Mesodermal cell (in vitro differentiated cells): ENCODE measurements around the gene SLC23A3.
"Not testable (repeated sequence)": the region's sequence is repeated elsewhere in the genome, so short reads cannot be mapped to it uniquely, and the experiment has no call there.

ENCODE experiments used
- H3K27ac ChIP-seq: 2 replicates; pipeline ENCODE4 v1.7.0; 2013; ENCODE audit warnings: mild to moderate bottlenecking, low read depth, low read length, moderate library complexity; ENCODE audit not compliant: severe bottlenecking
- H3K36me3 ChIP-seq: 2 replicates; pipeline ENCODE4 v1.7.1; 2013; ENCODE audit warnings: mild to moderate bottlenecking, low read length, moderate library complexity; ENCODE audit not compliant: control insufficient read depth, insufficient read depth
- H3K4me1 ChIP-seq: one replicate; pipeline ENCODE4 v1.7.1; 2013; ENCODE audit warnings: mild to moderate bottlenecking, low read length; ENCODE audit not compliant: insufficient read depth, control insufficient read depth, poor library complexity, severe bottlenecking
- H3K4me3 ChIP-seq: 2 replicates; pipeline ENCODE4 v1.7.0; 2013; ENCODE audit warnings: low read length, control low read depth, mild to moderate bottlenecking; ENCODE audit not compliant: insufficient read depth, poor library complexity, severe bottlenecking; ENCODE audit errors: extremely low read depth
- H3K9me3 ChIP-seq: 2 replicates; pipeline ENCODE4 v1.7.1; 2013; ENCODE audit warnings: mild to moderate bottlenecking, low read length, moderate library complexity; ENCODE audit not compliant: control insufficient read depth
- whole genome bisulfite sequencing, 2 experiments: methylation state at CpG; one replicate each; pipeline ENCODE4 v1.1.5; 2013; ENCODE audit warnings: missing lambda C conversion rate in 2 of 2; ENCODE audit not compliant: insufficient coverage in 2 of 2; 5-methylcytosine and 5-hydroxymethylcytosine counted together

The SLC23A3 gene

GRCh38 chr2:219210196-219210885 lies 40.5 kb upstream of the SLC23A3 start:
- no peak overlapping the region for H3K4me3 ChIP-seq
- H3K9me3 ChIP-seq: no peaks in the 10 kb centered on the region
- H3K4me1 ChIP-seq: peaks cover 7% of the 10 kb centered on the region
- H3K27ac ChIP-seq: no peak overlapping the region
- H3K36me3 ChIP-seq: peaks cover 59% of the 10 kb centered on the region
- 97 to 98% methylated on average over 14 to 24 of the region's 24 CpGs for WGBS, 2 experiments

GRCh38 chr2:219209236-219210195 lies 39.7 kb upstream of the SLC23A3 start:
- H3K27ac ChIP-seq: no peak overlapping the region
- H3K4me1 ChIP-seq: peaks cover 7% of the 10 kb centered on the region
- no peak overlapping the region for H3K4me3 ChIP-seq
- no peaks in the 10 kb centered on the region for H3K9me3 ChIP-seq
- 91 to 96% methylated on average over 11 of the region's 18 CpGs for WGBS, 2 experiments
- peaks cover 52% of the 10 kb centered on the region for H3K36me3 ChIP-seq

- Histone ChIP-seq H3K9me3 (no peaks in the 10 kb centered on the region), H3K27ac (no peak overlapping the region), H3K4me1 (peaks cover 7% of the 10 kb centered on the region), H3K36me3 (peaks cover 38% of the 10 kb centered on the region), H3K4me3 (no peak overlapping the region)
- WGBS, 2 experiments: 90 to 97% methylated on average over 12 to 13 of the region's 17 CpGs
Observed at GRCh38 chr2:219207884-219208740, 38.3 kb upstream of the SLC23A3 start.

GRCh38 chr2:219207134-219207883 lies 37.5 kb upstream of the SLC23A3 start:
- no peaks in the 10 kb centered on the region for H3K9me3 ChIP-seq
- peaks cover 7% of the 10 kb centered on the region for H3K4me1 ChIP-seq
- H3K27ac ChIP-seq: no peak overlapping the region
- peaks cover 30% of the 10 kb centered on the region for H3K36me3 ChIP-seq
- WGBS, 2 experiments: 39 to 48% methylated on average over 13 to 16 of the region's 22 CpGs
- peak overlapping the region; percentile 58 for H3K4me3 ChIP-seq

GRCh38 chr2:219206328-219207133 lies 36.7 kb upstream of the SLC23A3 start, which contains the start of gene ZFAND2B:
Gene ZFAND2B, plus strand, starts transcription at chr2:219206782. Its CDS starts 206 bp downstream, at chr2:219206988.
- Histone ChIP-seq H3K9me3 (no peaks in the 10 kb centered on the region), H3K36me3 (peaks cover 26% of the 10 kb centered on the region), H3K4me3 (peak within 1 kb of the TSS; percentile 58), H3K27ac (peak within 1 kb of the TSS; percentile 84), H3K4me1 (peaks cover 7% of the 10 kb centered on the region)
- 1% methylated on average over 42 to 52 of the region's 76 CpGs for WGBS, 2 experiments

- Histone ChIP-seq H3K36me3 (peaks cover 23% of the 10 kb centered on the region), H3K4me3 (peak overlapping the region; percentile 58), H3K9me3 (no peaks in the 10 kb centered on the region), H3K27ac (peak overlapping the region; percentile 84), H3K4me1 (peaks cover 7% of the 10 kb centered on the region)
- 32 to 36% methylated on average over 6 of the region's 7 CpGs for WGBS, 2 experiments
Observed at GRCh38 chr2:219205981-219206327, 36.1 kb upstream of the SLC23A3 start.

- Histone ChIP-seq H3K4me3 (no peak overlapping the region), H3K9me3 (no peaks in the 10 kb centered on the region), H3K36me3 (peaks cover 20% of the 10 kb centered on the region), H3K4me1 (peaks cover 7% of the 10 kb centered on the region), H3K27ac (no peak overlapping the region)
- WGBS, 2 experiments: 100% methylated on average over 1 of the region's 5 CpGs; no CpG with 5 or more reads in 1 of the 2 experiments
Observed at GRCh38 chr2:219205165-219205538, 35.3 kb upstream of the SLC23A3 start.

GRCh38 chr2:219204425-219205164 lies 34.8 kb upstream of the SLC23A3 start:
- 90 to 100% methylated on average over 2 to 6 of the region's 7 CpGs for WGBS, 2 experiments
- Histone ChIP-seq H3K4me1 (peaks cover 7% of the 10 kb centered on the region), H3K36me3 (peaks cover 17% of the 10 kb centered on the region), H3K27ac (no peak overlapping the region), H3K9me3 (no peaks in the 10 kb centered on the region), H3K4me3 (no peak overlapping the region)

- not testable (repeated sequence) for H3K4me3 ChIP-seq, H3K4me1 ChIP-seq, H3K9me3 ChIP-seq, H3K27ac ChIP-seq, H3K36me3 ChIP-seq
- 97 to 100% methylated on average over 3 to 14 of the region's 21 CpGs for WGBS, 2 experiments
Observed at GRCh38 chr2:219201331-219201730, 31.5 kb upstream of the SLC23A3 start.
